Endodermal cell (in vitro differentiated cells): ENCODE data around the gene LRRC27. TPM values are rescaled to one million over a fixed set of nuclear protein-coding genes. Genes with fewer than 3 reads are reported as not detected.

Experiments used
- DNase-seq: peaks from one replicate; pipeline ENCODE4 v3.0.0-alpha.2; 2017
- H3K27ac ChIP-seq: 2 replicates; pipeline ENCODE4 v1.5.1; 2013; ENCODE audit warnings: mild to moderate bottlenecking, low read depth, low read length, moderate library complexity
- H3K27me3 ChIP-seq: 2 replicates; pipeline ENCODE4 v1.6.1; 2013; ENCODE audit warnings: mild to moderate bottlenecking, low read length, moderate library complexity; ENCODE audit not compliant: insufficient read depth, control insufficient read depth, poor library complexity, severe bottlenecking
- H3K36me3 ChIP-seq: 2 replicates; pipeline ENCODE4 v1.7.0; 2013; ENCODE audit warnings: mild to moderate bottlenecking, low read length, moderate library complexity; ENCODE audit not compliant: control insufficient read depth, insufficient read depth
- H3K4me1 ChIP-seq: one replicate; pipeline ENCODE4 v1.7.0; 2013; ENCODE audit warnings: low read length; ENCODE audit not compliant: control insufficient read depth, insufficient read depth
- H3K4me3 ChIP-seq: 2 replicates; pipeline ENCODE4 v1.5.1; 2013; ENCODE audit warnings: mild to moderate bottlenecking, low read length, moderate library complexity
- H3K9ac ChIP-seq: 2 replicates; pipeline ENCODE4 v1.6.1; 2013; ENCODE audit warnings: mild to moderate bottlenecking, low read length, moderate library complexity; ENCODE audit not compliant: poor library complexity, severe bottlenecking; ENCODE audit errors: extremely low read depth
- H3K9me3 ChIP-seq: 2 replicates; pipeline ENCODE4 v1.6.1; 2013; ENCODE audit warnings: mild to moderate bottlenecking, low read length, moderate library complexity; ENCODE audit not compliant: control insufficient read depth
- H3K27ac Mint-ChIP-seq: 2 replicates; pipeline ENCODE4 v1.8.0; 2020; ENCODE audit warnings: mixed read lengths
- H3K27me3 Mint-ChIP-seq: 2 replicates; pipeline ENCODE4 v1.8.0; 2021; ENCODE audit warnings: mild to moderate bottlenecking, mixed read lengths; ENCODE audit not compliant: insufficient read depth
- H3K36me3 Mint-ChIP-seq: 2 replicates; pipeline ENCODE4 v1.8.0; 2020; ENCODE audit warnings: low read depth, mixed read lengths
- H3K4me1 Mint-ChIP-seq: 2 replicates; pipeline ENCODE4 v1.8.0; 2020; ENCODE audit warnings: mixed read lengths
- H3K4me3 Mint-ChIP-seq: 2 replicates; pipeline ENCODE4 v1.8.0; 2020; ENCODE audit warnings: mild to moderate bottlenecking, moderate library complexity, mixed read lengths
- H3K9me3 Mint-ChIP-seq: 2 replicates; pipeline ENCODE4 v1.8.0; 2020; ENCODE audit warnings: mild to moderate bottlenecking, mixed read lengths
- CTCF ChIP-seq: fragments of 200-600 bp; sonication (generic); conservative IDR thresholded peaks from 2 replicates; pipeline ENCODE4 v1.5.0; 2021; ENCODE audit warnings: antibody characterized with exemption, mild to moderate bottlenecking
- WGBS, 2 experiments: methylation state at CpG; one replicate each; pipeline versions ENCODE4 v1.1.5 to v1.1.7; 2013; ENCODE audit warnings: missing lambda C conversion rate in 2 of 2, mixed read lengths in 1 of 2; ENCODE audit not compliant: insufficient coverage in 1 of 2, insufficient read length in 1 of 2; 5-methylcytosine and 5-hydroxymethylcytosine counted together
- total RNA-seq, 2 donors: library from RNA; stranded (reverse); fragmentation: NEBNext Ultra II Directional in 1 of 2; extraction: Animal tissue kit (Norgen Biotek cat#: 25700) in 1 of 2; gene quantifications; 2 replicates in 1 of 2; 3 replicates in 1 of 2; pipeline ENCODE4 v1.2.1, GENCODE V29; 2021

LRRC27 gene
- total RNA-seq, 2 donors from 2014 or later: 10.3 to 14.6 TPM

GRCh38 chr10:132368881-132369635, 37.1 kb downstream of the LRRC27 start:
- H3K36me3 ChIP-seq: no peaks in the 10 kb centered on the region
- no peak overlapping the region for H3K4me3 ChIP-seq
- no peak overlapping the region for H3K9ac ChIP-seq
- H3K27ac ChIP-seq: no peak overlapping the region
- no peak for TF ChIP-seq CTCF
- WGBS, 2 experiments: 87 to 89% methylated on average over 8 of the region's 9 CpGs
- H3K4me3 Mint-ChIP-seq: no peak overlapping the region
- no peak for DNase-seq
- H3K27ac Mint-ChIP-seq: no peak overlapping the region
- H3K4me1 ChIP-seq: no peaks in the 10 kb centered on the region
- no peaks in the 10 kb centered on the region for H3K9me3 ChIP-seq
- no peaks in the 10 kb centered on the region for H3K27me3 Mint-ChIP-seq
- no peaks in the 10 kb centered on the region for H3K27me3 ChIP-seq
- H3K4me1 Mint-ChIP-seq: peaks cover 3% of the 10 kb centered on the region
- H3K9me3 Mint-ChIP-seq: peaks cover 8% of the 10 kb centered on the region
- peaks cover 21% of the 10 kb centered on the region for H3K36me3 Mint-ChIP-seq

- peaks cover 3% of the 10 kb centered on the region for H3K9me3 Mint-ChIP-seq
- H3K27ac ChIP-seq: no peak overlapping the region
- no peak for TF ChIP-seq CTCF
- no peaks in the 10 kb centered on the region for H3K4me1 ChIP-seq
- WGBS, 2 experiments: 84 to 90% methylated on average over 11 to 13 of the region's 13 CpGs
- no peak overlapping the region for H3K4me3 ChIP-seq
- no peaks in the 10 kb centered on the region for H3K27me3 ChIP-seq
- no peak overlapping the region for H3K9ac ChIP-seq
- H3K36me3 ChIP-seq: no peaks in the 10 kb centered on the region
- H3K4me1 Mint-ChIP-seq: peaks cover 3% of the 10 kb centered on the region
- H3K27me3 Mint-ChIP-seq: no peaks in the 10 kb centered on the region
- peaks cover 15% of the 10 kb centered on the region for H3K36me3 Mint-ChIP-seq
- DNase-seq: no peak
- no peaks in the 10 kb centered on the region for H3K9me3 ChIP-seq
- H3K4me3 Mint-ChIP-seq: no peak overlapping the region
- no peak overlapping the region for H3K27ac Mint-ChIP-seq
These were observed 37.7 kb downstream of the LRRC27 start for GRCh38 chr10:132369636-132370185.

- H3K27ac ChIP-seq: no peak overlapping the region
- Mint-ChIP-seq H3K4me3 (no peak overlapping the region), H3K27me3 (no peaks in the 10 kb centered on the region), H3K4me1 (peaks cover 3% of the 10 kb centered on the region), H3K27ac (no peak overlapping the region), H3K9me3 (peaks cover 1% of the 10 kb centered on the region), H3K36me3 (peaks cover 8% of the 10 kb centered on the region)
- no peak for DNase-seq
- no peak overlapping the region for H3K9ac ChIP-seq
- no peaks in the 10 kb centered on the region for H3K36me3 ChIP-seq
- H3K9me3 ChIP-seq: no peaks in the 10 kb centered on the region
- H3K4me3 ChIP-seq: no peak overlapping the region
- WGBS, 2 experiments: 92% methylated on average over 16 to 31 of the region's 31 CpGs
- H3K27me3 ChIP-seq: no peaks in the 10 kb centered on the region
- no peak for TF ChIP-seq CTCF
- no peaks in the 10 kb centered on the region for H3K4me1 ChIP-seq
These were observed 38.7 kb downstream of the LRRC27 start for GRCh38 chr10:132370426-132371340.
